IMR-90 (cell line): ENCODE measurements around the gene KLF11. TPM values are rescaled to one million over a fixed set of nuclear protein-coding genes. Genes with fewer than 3 reads are reported as not detected.

Source experiments
- ATAC-seq: fragments of 200-7000 bp; cut with Tn5 transposase; 2 replicates; pipeline ENCODE4 v1.9.1; 2020; ENCODE audit warnings: low read depth, mild to moderate bottlenecking, moderate library complexity
- BruUV-seq: library from RNA; stranded (reverse); fragments of 400-500 nt; replicated peaks from 2 replicates; lab custom pipeline; 2021; lab: Mats Ljungman, UMichigan
- CTCF ChIA-PET: fragments of 300-600 bp; formaldehyde crosslinking; extraction: SDS; loops from one replicate; lab custom pipeline; 2021; ENCODE audit warnings: antibody characterized with exemption; lab: Yijun Ruan, JAX
- POLR2A ChIA-PET: fragments of 300-600 bp; sonication (Branson Sonifier 250); formaldehyde crosslinking; loops from one replicate; lab custom pipeline; 2022; ENCODE audit warnings: antibody characterized with exemption; ENCODE audit not compliant: unreplicated experiment; lab: Charles Lee
- DNase-seq: peaks from one replicate; pipeline ENCODE4 v3.0.0; 2013
- H2AFZ ChIP-seq: replicated peaks from 2 replicates; pipeline ENCODE3; 2013; ENCODE audit warnings: low read length, mild to moderate bottlenecking; ENCODE audit not compliant: poor library complexity
- H2AK5ac ChIP-seq: 2 replicates; pipeline ENCODE4 v1.6.1; 2013; ENCODE audit warnings: low read depth, low read length, inconsistent platforms
- H2AK9ac ChIP-seq: replicated peaks from 2 replicates; pipeline ENCODE3; 2013; ENCODE audit warnings: mild to moderate bottlenecking, low read depth, low read length, moderate library complexity; ENCODE audit not compliant: poor library complexity
- H2BK120ac ChIP-seq: 2 replicates; pipeline ENCODE4 v1.6.1; 2013; ENCODE audit warnings: low read depth, low read length, inconsistent platforms
- H2BK15ac ChIP-seq: 3 replicates; pipeline ENCODE4 v1.6.1; 2013; ENCODE audit warnings: low read depth, low read length, inconsistent platforms
- H2BK20ac ChIP-seq: 2 replicates; pipeline ENCODE4 v1.6.1; 2013; ENCODE audit warnings: low read depth, mild to moderate bottlenecking, inconsistent platforms, low read length, moderate library complexity
- H2BK5ac ChIP-seq: 2 replicates; pipeline ENCODE4 v1.6.1; 2013; ENCODE audit warnings: mild to moderate bottlenecking, low read depth, low read length, inconsistent platforms; ENCODE audit not compliant: poor library complexity, severe bottlenecking
- H3K14ac ChIP-seq: replicated peaks from 2 replicates; pipeline ENCODE4 v1.6.1; 2013; ENCODE audit warnings: low read depth, low read length, inconsistent platforms
- H3K18ac ChIP-seq: 2 replicates; pipeline ENCODE4 v1.6.1; 2013; ENCODE audit warnings: low read depth, low read length, control low read depth
- H3K23ac ChIP-seq: 2 replicates; pipeline ENCODE4 v1.6.1; 2013; ENCODE audit warnings: low read depth, low read length, inconsistent platforms
- H3K27ac ChIP-seq: 2 replicates; pipeline ENCODE4 v1.5.1; 2013; ENCODE audit warnings: mild to moderate bottlenecking, control low read depth, low read length; ENCODE audit not compliant: insufficient read depth
- H3K27me3 ChIP-seq: 2 replicates; pipeline ENCODE4 v1.6.1; 2013; ENCODE audit warnings: low read length; ENCODE audit not compliant: control insufficient read depth, insufficient read depth
- H3K36me3 ChIP-seq: 2 replicates; pipeline ENCODE4 v1.6.1; 2013; ENCODE audit warnings: low read length, mixed read lengths; ENCODE audit not compliant: control insufficient read depth, insufficient read depth
- H3K4ac ChIP-seq: 2 replicates; pipeline ENCODE4 v1.6.1; 2013; ENCODE audit warnings: low read depth, low read length, inconsistent platforms
- H3K4me1 ChIP-seq: 2 replicates; pipeline ENCODE4 v1.6.1; 2013; ENCODE audit warnings: low read length, mixed read lengths; ENCODE audit not compliant: control insufficient read depth, insufficient read depth
- H3K4me2 ChIP-seq: 2 replicates; pipeline ENCODE4 v1.6.1; 2013; ENCODE audit warnings: low read depth, mild to moderate bottlenecking, control low read depth, low read length, moderate library complexity
- H3K4me3 ChIP-seq: 2 replicates; pipeline ENCODE4 v1.5.1; 2013; ENCODE audit warnings: low read depth, mild to moderate bottlenecking, control low read depth, low read length, moderate library complexity; ENCODE audit not compliant: insufficient read depth
- H3K56ac ChIP-seq: 2 replicates; pipeline ENCODE4 v1.6.1; 2013; ENCODE audit warnings: low read length, inconsistent platforms; ENCODE audit not compliant: insufficient read depth; ENCODE audit errors: extremely low read depth
- H3K79me1 ChIP-seq, 2 experiments: 2 replicates each; pipeline ENCODE4 v1.6.1; 2013; ENCODE audit warnings: low read length in 2 of 2, inconsistent platforms in 1 of 2, low read depth in 1 of 2
- H3K9ac ChIP-seq: 2 replicates; pipeline ENCODE4 v1.6.1; 2013; ENCODE audit warnings: low read depth, low read length, control low read depth
- H3K9me1 ChIP-seq: 2 replicates; pipeline ENCODE4 v1.6.1; 2013; ENCODE audit warnings: low read length, inconsistent platforms; ENCODE audit not compliant: insufficient read depth
- H3K9me3 ChIP-seq: 2 replicates; pipeline ENCODE4 v1.6.1; 2013; ENCODE audit warnings: low read length; ENCODE audit not compliant: control insufficient read depth, insufficient read depth
- H4K20me1 ChIP-seq: 2 replicates; pipeline ENCODE4 v1.6.1; 2013; ENCODE audit warnings: low read length, inconsistent platforms; ENCODE audit not compliant: insufficient read depth
- H4K5ac ChIP-seq: 2 replicates; pipeline ENCODE4 v1.6.1; 2013; ENCODE audit warnings: mild to moderate bottlenecking, low read depth, low read length, control low read depth
- H4K8ac ChIP-seq, 2 experiments: 2 replicates each; pipeline ENCODE4 v1.6.1; 2013; ENCODE audit warnings: low read depth in 2 of 2, low read length in 2 of 2, control low read depth in 1 of 2, inconsistent platforms in 1 of 2
- H4K91ac ChIP-seq: 2 replicates; pipeline ENCODE4 v1.6.1; 2013; ENCODE audit warnings: low read depth, low read length, inconsistent platforms; ENCODE audit not compliant: insufficient read depth
- BHLHE40 ChIP-seq: fragments of 150-350 bp; IDR thresholded peaks from 2 replicates; pipeline ENCODE4 v1.6.1; 2016; ENCODE audit warnings: mild to moderate bottlenecking, low read depth, low read length
- CEBPB ChIP-seq: IDR thresholded peaks from 2 replicates; pipeline ENCODE4 v1.6.1; 2012; ENCODE audit warnings: low read depth, low read length, improper control_type of control experiment
- CHD1 ChIP-seq: IDR thresholded peaks from 2 replicates; pipeline ENCODE4 v1.6.1; 2012; ENCODE audit warnings: low read depth, low read length, improper control_type of control experiment
- CTCF ChIP-seq: conservative IDR thresholded peaks from 2 replicates; pipeline ENCODE4 v1.5.1; 2012; ENCODE audit warnings: mild to moderate bottlenecking, low read depth, low read length, improper control_type of control experiment
- ELK1 ChIP-seq: fragments of 150-350 bp; IDR thresholded peaks from 2 replicates; pipeline ENCODE4 v1.6.1; 2016; ENCODE audit warnings: low read depth, mild to moderate bottlenecking, low read length, moderate library complexity, borderline replicate concordance
- FOS ChIP-seq: fragments of 150-350 bp; IDR thresholded peaks from 2 replicates; pipeline ENCODE4 v1.6.1; 2016; ENCODE audit warnings: low read depth, low read length
- MAFK ChIP-seq: IDR thresholded peaks from 2 replicates; pipeline ENCODE4 v1.6.1; 2012; ENCODE audit warnings: low read depth, low read length, improper control_type of control experiment
- MAZ ChIP-seq: IDR thresholded peaks from 2 replicates; pipeline ENCODE4 v1.6.1; 2012; ENCODE audit warnings: low read depth, mild to moderate bottlenecking, low read length, improper control_type of control experiment, moderate library complexity, borderline replicate concordance
- MXI1 ChIP-seq: IDR thresholded peaks from 2 replicates; pipeline ENCODE4 v1.6.1; 2012; ENCODE audit warnings: low read depth, mild to moderate bottlenecking, low read length, moderate library complexity, borderline replicate concordance
- NFE2L2 ChIP-seq: fragments of 150-350 bp; IDR thresholded peaks from 2 replicates; pipeline ENCODE4 v1.6.1; 2016; ENCODE audit warnings: low read depth, mild to moderate bottlenecking, low read length
- POLR2A ChIP-seq: IDR thresholded peaks from 2 replicates; pipeline ENCODE4 v1.6.1; 2012; ENCODE audit warnings: mild to moderate bottlenecking, low read depth, low read length
- RAD21 ChIP-seq: IDR thresholded peaks from 2 replicates; pipeline ENCODE4 v1.6.1; 2012; ENCODE audit warnings: low read length, improper control_type of control experiment
- RCOR1 ChIP-seq: IDR thresholded peaks from 2 replicates; pipeline ENCODE4 v1.6.1; 2012; ENCODE audit warnings: mild to moderate bottlenecking, low read length, improper control_type of control experiment; ENCODE audit not compliant: insufficient replicate concordance
- RFX5 ChIP-seq: IDR thresholded peaks from 2 replicates; pipeline ENCODE4 v1.8.0; 2012; ENCODE audit warnings: low read depth, mild to moderate bottlenecking, low read length, moderate library complexity
- SMC3 ChIP-seq: fragments of 150-350 bp; IDR thresholded peaks from 2 replicates; pipeline ENCODE4 v1.6.1; 2016; ENCODE audit warnings: low read depth, mild to moderate bottlenecking, antibody characterized with exemption, low read length, moderate library complexity
- USF2 ChIP-seq: fragments of 150-350 bp; IDR thresholded peaks from 2 replicates; pipeline ENCODE4 v1.6.1; 2017; ENCODE audit warnings: mild to moderate bottlenecking, antibody characterized with exemption, low read length, low read depth
- WGBS, 2 experiments: methylation state at CpG; one replicate each; pipeline versions ENCODE4 v1.1.5 to v1.1.7; 2013; ENCODE audit warnings: missing lambda C conversion rate in 2 of 2; ENCODE audit not compliant: insufficient read length in 1 of 2; ENCODE audit errors: extremely low coverage in 2 of 2; 5-methylcytosine and 5-hydroxymethylcytosine counted together
- dilution Hi-C: fragments of 300-500 bp; cut with HindIII; formaldehyde crosslinking; loops from one replicate; pipeline ENCODE4 v1.14.3; 2018; ENCODE audit warnings: low sequenced_read_pairs; ENCODE audit not compliant: unreplicated experiment
- in situ Hi-C: fragments of 300-500 bp; cut with MboI; formaldehyde crosslinking; loops from 3 replicates; pipeline ENCODE4 v1.14.3; 2019; ENCODE audit warnings: low sequenced_read_pairs, inconsistent platforms, mixed read lengths
- intact Hi-C: fragments of 100-400 bp; cut with micrococcal nuclease; formaldehyde crosslinking; loops from 2 replicates; pipeline ENCODE4 v1.10.0; 2022
- polyA plus RNA-seq, 3 experiments: library from polyadenylated mRNA; depleted of rRNA; stranded (reverse); fragments of >200 nt; gene quantifications; 2 replicates each; pipeline ENCODE4 v1.2.3, GENCODE V29; 2012; ENCODE audit warnings: low replicate concordance in 1 of 3
- total RNA-seq: library from RNA; depleted of rRNA; stranded (reverse); fragments of >200 nt; gene quantifications from 2 replicates; pipeline ENCODE4 v1.2.3, GENCODE V29; 2012

Gene KLF11
- total and polyA plus RNA-seq, 2 of the 4 experiments (the other 2 are of a cell fraction): 2.0 to 2.4 TPM

- H2AK5ac ChIP-seq: no peak overlapping the region
- H2BK5ac ChIP-seq: no peak overlapping the region
- no peak overlapping the region for H2BK20ac ChIP-seq
- no peak overlapping the region for H2AK9ac ChIP-seq
- H4K91ac ChIP-seq: no peak overlapping the region
- no peak overlapping the region for H3K56ac ChIP-seq
- WGBS, 2 experiments: 85% methylated on average over 6 of the region's 17 CpGs; no CpG with 5 or more reads in 1 of the 2 experiments
- H3K4me3 ChIP-seq: no peak overlapping the region
- DNase-seq: no peak
- no peak overlapping the region for H3K14ac ChIP-seq
- no peak overlapping the region for H4K5ac ChIP-seq
- H3K36me3 ChIP-seq: no peaks in the 10 kb centered on the region
- H2AFZ ChIP-seq: no peak overlapping the region
- H3K4me2 ChIP-seq: no peak overlapping the region
- POLR2A ChIA-PET: no interaction called here
- intact Hi-C loops (no loop called here), in situ Hi-C loops (no loop called here), dilution Hi-C loops (no loop called here)
- no peak overlapping the region for H3K23ac ChIP-seq
- TF ChIP-seq MXI1: no peak
- no peak for TF ChIP-seq CHD1
- TF ChIP-seq NFE2L2: no peak
- TF ChIP-seq RFX5: no peak
- TF ChIP-seq MAFK: no peak
- TF ChIP-seq USF2: no peak
- TF ChIP-seq CTCF: no peak
- no peak for TF ChIP-seq BHLHE40
- no peak for TF ChIP-seq MAZ
- TF ChIP-seq RAD21: no peak
- no peak for TF ChIP-seq RCOR1
- TF ChIP-seq ELK1: no peak
- no peak for TF ChIP-seq FOS
- no peak for TF ChIP-seq POLR2A
- no peak for TF ChIP-seq SMC3
- TF ChIP-seq CEBPB: no peak
- no peak overlapping the region for H3K27ac ChIP-seq
- peaks cover 12% of the 10 kb centered on the region; the same call in 1 of the 2 replicates for H3K4me1 ChIP-seq
- CTCF ChIA-PET: no interaction called here
- no peak overlapping the region for H3K18ac ChIP-seq
- H3K9me3 ChIP-seq: no peaks in the 10 kb centered on the region
- H3K9me1 ChIP-seq: peaks cover 3% of the 10 kb centered on the region; the same call in 1 of the 2 replicates
- H3K79me1 ChIP-seq: no peaks in the 10 kb centered on the region
- H3K9ac ChIP-seq: no peak overlapping the region
- peaks cover 2% of the 10 kb centered on the region; the same call in 1 of the 2 replicates for H3K27me3 ChIP-seq
- H4K20me1 ChIP-seq: no peaks in the 10 kb centered on the region; the same call in 1 of the 2 replicates
- no peak overlapping the region for H3K4ac ChIP-seq
- no peak overlapping the region for H4K8ac ChIP-seq
- no peak overlapping the region for H2BK120ac ChIP-seq
- BruUV-seq: no TSS peak
- no peak overlapping the region for H2BK15ac ChIP-seq
- ATAC-seq: no peak
These were observed 15.6 kb downstream of the KLF11 start for GRCh38 chr2:10059016-10059351.
